SW480 (cell line): Measurements from ENCODE around the gene COQ10A.

Source experiments
- DNase-seq: peaks from one replicate; pipeline ENCODE4 v3.0.0-alpha.2; 2016; ENCODE audit warnings: low spot score

COQ10A gene

GRCh38 chr12:56266693-56267442, at the start of gene COQ10A:
Gene COQ10A, plus strand, starts transcription at chr12:56266942. Its CDS starts 177 bp downstream, at chr12:56267119.
- peak; percentile 91 for DNase-seq

DNA sequence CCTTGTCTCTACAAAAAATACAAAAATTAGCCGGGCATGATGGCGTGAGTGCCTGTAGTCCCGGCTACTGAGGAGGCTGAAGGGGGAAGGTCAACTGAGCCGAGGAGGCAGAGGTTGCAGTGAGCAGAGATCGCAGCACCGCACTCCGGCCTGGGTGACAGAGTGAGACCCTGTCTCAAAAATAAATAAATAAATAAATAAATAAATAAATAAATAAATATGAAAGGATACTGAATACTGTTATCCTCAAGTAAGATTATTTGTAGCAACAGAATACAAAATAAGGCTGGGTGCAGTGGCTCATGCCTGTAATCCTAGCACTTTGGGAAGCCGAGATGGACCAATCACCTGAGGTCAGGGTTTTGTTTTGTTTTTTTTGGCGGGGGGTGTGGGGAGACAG, 46.9 kb upstream of the COQ10A start:
- DNase-seq, result no peak

DNA sequence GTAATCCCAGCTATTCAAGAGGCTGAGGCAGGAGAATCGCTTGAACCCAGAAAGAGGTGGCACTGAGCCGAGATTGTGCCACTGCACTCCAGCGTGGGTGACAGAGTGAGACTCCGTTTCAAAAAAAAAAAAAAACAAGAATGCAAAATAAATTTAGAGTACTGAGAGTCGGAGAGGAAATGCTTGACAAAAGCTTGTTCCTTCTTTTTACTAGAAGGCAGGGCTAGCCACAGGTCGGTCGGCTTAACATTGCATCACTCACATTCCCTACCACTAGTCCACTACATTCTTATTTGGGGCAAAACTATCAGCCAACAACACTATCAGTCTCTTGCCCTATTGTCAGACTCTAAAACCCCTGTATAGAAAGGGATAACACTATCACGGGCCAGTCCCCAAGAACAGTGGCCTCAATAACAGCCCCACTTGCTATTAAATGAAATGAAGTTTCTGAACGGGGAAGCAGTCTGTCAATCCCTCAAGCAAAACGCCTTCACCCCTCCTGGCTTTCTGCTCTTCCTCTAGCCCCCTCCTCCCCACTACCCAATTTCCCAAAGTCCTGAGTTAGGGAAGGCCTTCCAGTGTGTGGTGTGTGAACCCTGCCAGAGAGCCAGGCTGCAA, 46.0 kb upstream of the COQ10A start:
- DNase-seq, result peak; percentile 42

DNA sequence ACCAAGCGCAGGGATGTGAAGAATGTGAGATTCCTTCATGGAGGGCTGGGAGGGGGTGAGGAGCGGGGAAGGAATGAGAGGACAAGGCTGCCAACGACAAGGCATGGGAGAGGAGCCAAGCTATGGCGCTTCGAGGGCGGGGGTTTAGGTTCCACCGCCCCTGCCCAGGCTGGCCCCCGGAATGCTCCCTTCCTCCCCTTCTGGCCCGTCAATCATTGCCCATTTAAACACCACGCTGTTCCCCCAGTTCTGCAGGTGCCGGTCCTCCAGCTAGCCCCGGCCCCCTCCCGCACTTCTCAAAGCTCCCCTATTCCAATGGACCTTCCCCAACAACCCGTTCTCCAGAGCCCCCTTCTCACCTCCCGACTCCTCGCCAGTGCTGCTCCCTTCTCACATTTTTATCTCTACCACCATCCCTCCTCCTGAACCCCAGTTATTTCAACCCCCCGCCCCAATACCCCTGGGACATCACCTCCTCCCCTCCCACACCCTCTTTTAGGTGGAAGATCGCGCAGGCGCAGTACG, 45.4 kb upstream of the COQ10A start:
- peak; percentile 36 for DNase-seq

GRCh38 chr12:56221757-56222530, 44.8 kb upstream of the COQ10A start, which contains the start of gene RNF41:
Gene RNF41, minus strand, starts transcription at chr12:56221922. Its CDS starts 7,875 bp downstream, at chr12:56214047.
- DNase-seq, result peak; percentile 98

DNA sequence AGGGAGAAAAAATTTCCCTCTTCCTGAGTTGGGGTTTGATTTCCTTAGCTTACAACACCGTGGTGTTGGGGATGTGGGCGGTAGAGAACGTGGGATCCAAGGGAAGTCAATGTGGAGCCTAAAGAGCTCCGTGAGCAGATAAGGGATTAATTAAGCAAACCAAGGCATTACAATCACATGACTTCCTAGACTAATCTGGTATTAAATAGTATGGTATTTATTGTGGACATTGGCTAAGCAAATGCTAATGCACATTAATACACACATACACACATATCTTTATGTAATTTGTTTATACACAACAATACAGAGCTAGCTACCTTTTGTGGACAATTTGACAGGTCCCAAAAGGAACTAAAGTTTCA, 44.2 kb upstream of the COQ10A start:
- no peak for DNase-seq

GRCh38 chr12:56223571-56224101, 43.1 kb upstream of the COQ10A start:
- DNase-seq, result no peak

DNA sequence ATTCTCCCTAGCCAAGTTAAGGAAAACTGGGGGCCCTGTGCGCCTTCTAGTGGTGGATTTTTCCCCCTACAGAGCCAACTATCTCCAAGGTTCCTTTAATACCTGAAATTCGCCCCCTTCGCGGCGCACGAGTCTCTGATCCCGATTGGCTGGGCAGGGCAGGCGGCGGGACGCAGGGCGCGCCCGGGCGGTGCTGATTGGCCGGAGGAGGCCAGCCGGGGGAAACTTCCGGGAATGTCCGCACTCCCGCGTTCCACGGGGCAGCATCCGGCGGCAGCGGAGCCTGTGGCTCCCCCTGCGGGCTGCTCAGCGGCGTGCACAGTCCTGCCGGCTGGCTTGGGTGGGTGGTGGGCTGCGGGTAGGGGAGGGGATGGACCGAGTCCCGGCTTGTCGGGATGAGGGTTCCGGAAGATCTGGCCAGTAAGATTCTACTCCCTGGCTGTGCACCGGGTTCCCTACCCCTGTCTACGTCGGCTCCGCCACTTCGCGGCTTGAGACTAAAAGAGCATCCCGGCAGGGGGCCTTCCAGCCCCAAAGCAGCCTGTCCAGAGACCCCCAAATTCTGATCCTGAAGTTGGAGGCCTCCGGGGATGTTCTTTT, 42.5 kb upstream of the COQ10A start, which contains the start of gene NABP2:
TSS of gene NABP2 (plus strand) at position 241 of the 600 bp plus-strand sequence. CDS start 515 bp downstream, outside the sequence.
- peak; percentile 96 for DNase-seq

DNA sequence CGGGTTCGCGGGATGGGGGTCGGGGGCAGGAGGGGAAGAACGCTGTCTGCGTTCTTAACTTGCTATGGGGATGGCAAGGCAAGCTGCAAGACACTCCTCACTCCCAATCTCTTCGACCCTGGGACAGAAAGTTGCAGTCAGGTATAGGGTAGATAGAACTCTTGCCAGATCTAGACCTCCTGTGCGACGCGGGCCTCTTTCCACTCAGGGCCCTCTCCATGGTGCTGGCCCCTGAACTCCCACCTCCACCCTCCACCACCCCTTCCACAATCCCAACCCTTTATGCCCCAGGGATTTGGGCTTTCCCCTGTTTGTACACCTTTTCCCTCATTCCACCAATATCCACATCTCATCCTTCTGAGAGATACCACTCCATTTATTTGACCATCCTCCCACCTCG, 41.8 kb upstream of the COQ10A start:
- DNase-seq, result no peak

DNA sequence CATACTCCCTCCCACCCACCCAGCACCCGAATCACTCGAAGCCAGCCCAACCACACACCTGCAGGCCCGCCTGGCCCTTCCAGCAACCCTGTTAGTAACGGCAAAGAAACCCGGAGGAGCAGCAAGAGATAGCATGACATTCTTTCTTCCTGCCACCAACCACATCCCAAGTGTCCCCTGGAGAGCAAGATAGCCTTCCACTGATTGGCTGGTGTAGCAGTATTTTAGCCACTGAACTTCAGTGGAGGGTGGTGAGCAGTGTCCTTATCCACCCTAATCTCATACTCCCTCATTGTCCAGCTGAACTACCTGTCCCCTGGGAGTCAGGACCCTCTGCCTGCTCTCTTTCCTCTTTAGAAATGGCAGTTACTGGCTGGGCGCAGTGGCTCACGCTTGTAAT, 37.7 kb upstream of the COQ10A start:
- no peak for DNase-seq

- DNase-seq, result no peak
Measured at GRCh38 chr12:56229916-56230431, 36.8 kb upstream of the COQ10A start, which contains the start of gene SLC39A5. Gene SLC39A5, plus strand, starts transcription at chr12:56230051. Its CDS starts 1,224 bp downstream, at chr12:56231275.

GRCh38 chr12:56230432-56231183, 36.1 kb upstream of the COQ10A start:
- peak; percentile 72 for DNase-seq

- no peak for DNase-seq
Measured at GRCh38 chr12:56231184-56231582, 35.6 kb upstream of the COQ10A start.

- no peak for DNase-seq
Measured at GRCh38 chr12:56234746-56235436, 31.9 kb upstream of the COQ10A start.

- DNase-seq, result no peak
Measured at GRCh38 chr12:56236091-56236490, 30.7 kb upstream of the COQ10A start.

DNA sequence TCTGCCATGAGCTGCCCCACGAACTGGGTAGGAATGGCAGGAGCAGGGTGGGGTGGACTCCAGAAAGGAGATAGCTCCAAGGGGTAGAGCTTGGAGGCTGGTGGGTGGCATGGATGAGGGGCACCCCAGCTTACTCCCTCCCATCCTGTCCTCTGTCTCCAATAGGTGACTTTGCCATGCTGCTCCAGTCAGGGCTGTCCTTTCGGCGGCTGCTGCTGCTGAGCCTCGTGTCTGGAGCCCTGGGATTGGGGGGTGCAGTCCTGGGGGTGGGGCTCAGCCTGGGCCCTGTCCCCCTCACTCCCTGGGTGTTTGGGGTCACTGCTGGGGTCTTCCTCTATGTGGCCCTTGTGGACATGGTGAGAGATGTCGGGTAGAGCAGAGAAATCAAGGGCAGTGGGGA, 29.8 kb upstream of the COQ10A start:
- DNase-seq, result no peak

DNA sequence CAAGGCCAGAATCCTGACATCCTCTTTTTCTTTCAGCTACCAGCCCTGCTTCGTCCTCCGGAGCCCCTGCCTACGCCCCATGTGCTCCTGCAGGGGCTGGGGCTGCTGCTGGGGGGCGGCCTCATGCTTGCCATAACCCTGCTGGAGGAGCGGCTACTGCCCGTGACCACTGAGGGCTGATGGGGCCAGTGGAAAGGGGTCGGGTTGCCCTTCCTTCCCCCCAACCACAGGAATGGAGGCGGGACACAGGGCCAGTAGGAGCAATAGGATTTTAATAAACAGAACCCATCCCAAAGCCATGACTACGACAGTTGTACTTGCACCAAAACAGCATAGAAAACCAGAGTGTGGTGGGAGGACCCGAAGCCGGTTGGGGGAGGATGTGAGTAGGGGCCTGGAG, 29.2 kb upstream of the COQ10A start:
- no peak for DNase-seq

GRCh38 chr12:56241424-56242303, 25.1 kb upstream of the COQ10A start:
- no peak for DNase-seq

DNA sequence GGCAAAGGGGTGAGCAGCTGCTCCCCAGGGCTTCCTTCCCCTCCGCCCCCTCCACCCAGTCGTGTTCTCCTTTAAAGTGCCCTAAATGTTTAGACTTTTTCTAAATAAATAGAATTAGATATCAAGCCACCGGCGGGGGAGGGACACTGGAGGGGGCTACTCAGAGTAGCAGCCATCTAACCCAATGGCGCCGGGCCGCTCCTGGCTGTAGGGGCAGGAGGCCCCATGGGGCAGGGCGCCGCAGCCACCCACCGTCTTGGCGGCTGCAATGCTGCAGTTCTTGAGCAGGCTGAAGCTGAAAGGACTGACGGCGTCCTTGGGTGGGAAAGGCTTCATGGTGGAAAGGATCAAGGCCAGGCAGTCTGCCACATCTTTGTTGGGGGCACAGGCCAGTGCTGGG, 23.8 kb upstream of the COQ10A start:
- DNase-seq, result no peak
